IPS DF 6.9 (cell line): Measurements from ENCODE around the gene HMX3.
"Not testable (repeated sequence)": the region's sequence is repeated elsewhere in the genome, so short reads cannot be mapped to it uniquely, and the experiment has no call there.

Source experiments
- DNase-seq: peaks from one replicate; pipeline ENCODE4 v3.0.0-alpha.2; 2013; ENCODE audit warnings: low read depth, low spot score
- H3K27ac ChIP-seq: one replicate; pipeline ENCODE4 v1.5.1; 2013; ENCODE audit warnings: low read length, control low read depth
- H3K27me3 ChIP-seq: 2 replicates; pipeline ENCODE4 v1.6.1; 2013; ENCODE audit warnings: mild to moderate bottlenecking, low read length; ENCODE audit not compliant: control insufficient read depth, insufficient read depth
- H3K36me3 ChIP-seq: 2 replicates; pipeline ENCODE4 v1.6.1; 2013; ENCODE audit warnings: low read length; ENCODE audit not compliant: control insufficient read depth, insufficient read depth
- H3K4me1 ChIP-seq: 2 replicates; pipeline ENCODE4 v1.6.1; 2013; ENCODE audit warnings: low read length; ENCODE audit not compliant: control insufficient read depth, insufficient read depth
- H3K4me3 ChIP-seq: 2 replicates; pipeline ENCODE4 v1.5.1; 2013; ENCODE audit warnings: mild to moderate bottlenecking, low read length
- H3K9me3 ChIP-seq: 2 replicates; pipeline ENCODE4 v1.6.1; 2013; ENCODE audit warnings: low read length, inconsistent platforms; ENCODE audit not compliant: control insufficient read depth, insufficient read depth
- WGBS: extraction: QIAGEN DNeasy Blood & Tissue Kit; methylation state at CpG from one replicate; pipeline ENCODE4 v1.1.7; 2013; ENCODE audit warnings: mixed read lengths, missing lambda C conversion rate; ENCODE audit not compliant: insufficient read length, insufficient coverage; 5-methylcytosine and 5-hydroxymethylcytosine counted together

HMX3 gene

GRCh38 chr10:123154711-123155505, 19.1 kb downstream of the HMX3 start:
- no peak for DNase-seq
- Histone ChIP-seq H3K27me3 (peaks cover 10% of the 10 kb centered on the region; the same call in 1 of the 2 replicates), H3K9me3 (no peaks in the 10 kb centered on the region), H3K27ac (no peak overlapping the region), H3K36me3 (peaks cover 6% of the 10 kb centered on the region; the same call in 1 of the 2 replicates), H3K4me1 (peaks cover 5% of the 10 kb centered on the region; the same call in 1 of the 2 replicates), H3K4me3 (peak overlapping the region; percentile 93; the same call in 1 of the 2 replicates)
- WGBS = no CpG with 5 or more reads among the region's 49 CpGs

GRCh38 chr10:123156078-123156477, 20.3 kb downstream of the HMX3 start:
- Histone ChIP-seq H3K4me1 (peaks cover 2% of the 10 kb centered on the region; the same call in 1 of the 2 replicates), H3K36me3 (peaks cover 8% of the 10 kb centered on the region; the same call in 1 of the 2 replicates), H3K9me3 (no peaks in the 10 kb centered on the region), H3K4me3 (no peak overlapping the region), H3K27me3 (no peaks in the 10 kb centered on the region; the same call in 1 of the 2 replicates), H3K27ac (no peak overlapping the region)
- no CpG with 5 or more reads among the region's 2 CpGs for WGBS
- DNase-seq = no peak

- no peak for DNase-seq
- Histone ChIP-seq H3K9me3 (no peaks in the 10 kb centered on the region), H3K4me3 (no peak overlapping the region), H3K27me3 (no peaks in the 10 kb centered on the region), H3K4me1 (peaks cover 2% of the 10 kb centered on the region; the same call in 1 of the 2 replicates), H3K36me3 (peaks cover 12% of the 10 kb centered on the region; the same call in 1 of the 2 replicates), H3K27ac (no peak overlapping the region)
- WGBS = no CpG with 5 or more reads among the region's 3 CpGs
Measured at GRCh38 chr10:123157210-123157609, 21.4 kb downstream of the HMX3 start.

GRCh38 chr10:123158682-123159081, 22.9 kb downstream of the HMX3 start:
- H3K4me1 ChIP-seq = no peaks in the 10 kb centered on the region; the same call in 1 of the 2 replicates
- no CpG with 5 or more reads among the region's 1 CpG for WGBS
- H3K9me3 ChIP-seq = no peaks in the 10 kb centered on the region
- H3K4me3 ChIP-seq = no peak overlapping the region
- H3K27ac ChIP-seq = no peak overlapping the region
- no peaks in the 10 kb centered on the region for H3K27me3 ChIP-seq
- peaks cover 17% of the 10 kb centered on the region; the same call in 1 of the 2 replicates for H3K36me3 ChIP-seq
- DNase-seq = no peak

- Histone ChIP-seq H3K27me3 (no peaks in the 10 kb centered on the region), H3K4me1 (no peaks in the 10 kb centered on the region), H3K4me3 (no peak overlapping the region), H3K36me3 (peaks cover 18% of the 10 kb centered on the region; the same call in 1 of the 2 replicates), H3K27ac (no peak overlapping the region), H3K9me3 (no peaks in the 10 kb centered on the region)
- DNase-seq = no peak
- no CpG with 5 or more reads among the region's 11 CpGs for WGBS
Measured at GRCh38 chr10:123160311-123160980, 24.7 kb downstream of the HMX3 start.

GRCh38 chr10:123164319-123164718, 28.5 kb downstream of the HMX3 start:
- DNase-seq = no peak
- WGBS = no CpG with 5 or more reads among the region's 2 CpGs
- Histone ChIP-seq H3K9me3 (no peaks in the 10 kb centered on the region), H3K36me3 (peaks cover 16% of the 10 kb centered on the region; the same call in 1 of the 2 replicates), H3K4me3 (no peak overlapping the region), H3K4me1 (no peaks in the 10 kb centered on the region), H3K27ac (no peak overlapping the region), H3K27me3 (no peaks in the 10 kb centered on the region)

GRCh38 chr10:123165445-123166072, 29.8 kb downstream of the HMX3 start:
- Histone ChIP-seq H3K9me3 (no peaks in the 10 kb centered on the region), H3K4me3 (no peak overlapping the region), H3K27me3 (no peaks in the 10 kb centered on the region), H3K4me1 (no peaks in the 10 kb centered on the region), H3K27ac (no peak overlapping the region), H3K36me3 (peaks cover 16% of the 10 kb centered on the region; the same call in 1 of the 2 replicates)
- no peak for DNase-seq
- WGBS = no CpG with 5 or more reads among the region's 4 CpGs

- no peaks in the 10 kb centered on the region for H3K9me3 ChIP-seq
- no peaks in the 10 kb centered on the region for H3K27me3 ChIP-seq
- no peaks in the 10 kb centered on the region for H3K4me1 ChIP-seq
- WGBS = no CpG with 5 or more reads among the region's 2 CpGs
- no peak overlapping the region for H3K4me3 ChIP-seq
- no peak for DNase-seq
- H3K27ac ChIP-seq = no peak overlapping the region
- peaks cover 12% of the 10 kb centered on the region; the same call in 1 of the 2 replicates for H3K36me3 ChIP-seq
Measured at GRCh38 chr10:123166618-123167017, 30.8 kb downstream of the HMX3 start.

- Histone ChIP-seq H3K36me3 (0 out of 2 replicates have a peak, but pooled peaks cover 3% of the 10 kb centered on the region), H3K9me3 (no peaks in the 10 kb centered on the region), H3K27me3 (no peaks in the 10 kb centered on the region), H3K4me1 (no peaks in the 10 kb centered on the region), H3K4me3 (no peak overlapping the region), H3K27ac (no peak overlapping the region)
- no CpG with 5 or more reads among the region's 4 CpGs for WGBS
- DNase-seq = no peak
Measured at GRCh38 chr10:123170961-123171360, 35.2 kb downstream of the HMX3 start.

- no CpG with 5 or more reads among the region's 10 CpGs for WGBS
- not testable (repeated sequence) for H3K36me3 ChIP-seq, H3K27me3 ChIP-seq, DNase-seq, H3K4me3 ChIP-seq, H3K4me1 ChIP-seq, H3K27ac ChIP-seq, H3K9me3 ChIP-seq
Measured at GRCh38 chr10:123171616-123172015, 35.8 kb downstream of the HMX3 start.
